Skin epidermis (tissue), 12 donors: ENCODE measurements around the gene OXCT2.
"Not testable (repeated sequence)": the region's sequence is repeated elsewhere in the genome, so short reads cannot be mapped to it uniquely, and the experiment has no call there.

Source experiments
- H3K27ac ChIP-seq, 21 experiments: fragments of 200-600 bp; sonication (generic) in 11 of 21; one replicate each; pipeline ENCODE4 v1.5.0; 2020; ENCODE audit warnings: mild to moderate bottlenecking in 3 of 21, inconsistent platforms in 2 of 21, moderate library complexity in 2 of 21
- H3K4me3 ChIP-seq, 7 experiments: fragments of 200-600 bp; sonication (generic) in 2 of 7; one replicate each; pipeline ENCODE4 v1.5.0; 2020; ENCODE audit warnings: inconsistent platforms in 2 of 7, mild to moderate bottlenecking in 2 of 7, moderate library complexity in 1 of 7

Gene OXCT2

GRCh38 chr1:39771022-39771532 is at the start of gene OXCT2:
Gene OXCT2 (minus strand): TSS chr1:39771348. CDS start chr1:39771255, 93 bp downstream.
- H3K4me3 ChIP-seq, result peak within 1 kb of the TSS in 1 of 7 experiments; percentile 10
- H3K27ac ChIP-seq, result not testable (repeated sequence)

GRCh38 chr1:39819091-39819812 is 48.1 kb upstream of the OXCT2 start:
- Histone ChIP-seq H3K4me3 (no peak overlapping the region), H3K27ac (peak overlapping the region in 1 of 21 experiments; percentile 4)

GRCh38 chr1:39818482-39818881 is 47.3 kb upstream of the OXCT2 start:
- peak overlapping the region in 3 of 21 experiments; percentile 4 to 52 (median 28) for H3K27ac ChIP-seq
- H3K4me3 ChIP-seq, result no peak overlapping the region

- Histone ChIP-seq H3K4me3 (peak overlapping the region in 1 of 7 experiments; percentile 12), H3K27ac (peak overlapping the region in 10 of 21 experiments; percentile 15 to 63 (median 30))
Observed at GRCh38 chr1:39817091-39817932, 46.2 kb upstream of the OXCT2 start.

- Histone ChIP-seq H3K4me3 (peak overlapping the region in 1 of 7 experiments; percentile 12), H3K27ac (peak overlapping the region in 3 of 21 experiments; percentile 18 to 63 (median 58))
Observed at GRCh38 chr1:39816415-39817090, 45.4 kb upstream of the OXCT2 start.

GRCh38 chr1:39812913-39813312 is 41.8 kb upstream of the OXCT2 start:
- H3K4me3 ChIP-seq, result no peak overlapping the region

GRCh38 chr1:39808784-39809517 is 37.8 kb upstream of the OXCT2 start:
- no peak overlapping the region for H3K27ac ChIP-seq
- no peak overlapping the region for H3K4me3 ChIP-seq

More at GRCh38 chr1:39812913-39813312, 41.8 kb upstream of the OXCT2 start:
- no peak overlapping the region for H3K27ac ChIP-seq

GRCh38 chr1:39805385-39805784 is 34.2 kb upstream of the OXCT2 start:
- Histone ChIP-seq H3K4me3 (no peak overlapping the region), H3K27ac (no peak overlapping the region)

- Histone ChIP-seq H3K27ac (no peak overlapping the region), H3K4me3 (no peak overlapping the region)
Observed at GRCh38 chr1:39802496-39803260, 31.5 kb upstream of the OXCT2 start.

- Histone ChIP-seq H3K4me3 (no peak overlapping the region), H3K27ac (no peak overlapping the region)
Observed at GRCh38 chr1:39800471-39800835, 29.3 kb upstream of the OXCT2 start.

GRCh38 chr1:39799770-39800470 is 28.8 kb upstream of the OXCT2 start:
- peak overlapping the region in 8 of 21 experiments; percentile 13 to 82 (median 72) for H3K27ac ChIP-seq
- H3K4me3 ChIP-seq, result peak overlapping the region in 2 of 7 experiments; percentile 11 to 26

GRCh38 chr1:39798859-39799769 is 28.0 kb upstream of the OXCT2 start:
- peak overlapping the region in 11 of 21 experiments; percentile 13 to 82 (median 65) for H3K27ac ChIP-seq

GRCh38 chr1:39795651-39796050 is 24.5 kb upstream of the OXCT2 start:
- no peak overlapping the region for H3K4me3 ChIP-seq
- H3K27ac ChIP-seq, result no peak overlapping the region

More at GRCh38 chr1:39798859-39799769, 28.0 kb upstream of the OXCT2 start:
- H3K4me3 ChIP-seq, result peak overlapping the region in 3 of 7 experiments; percentile 11 to 26 (median 18)

GRCh38 chr1:39791838-39792237 is 20.7 kb upstream of the OXCT2 start:
- H3K27ac ChIP-seq, result no peak overlapping the region
- no peak overlapping the region for H3K4me3 ChIP-seq

- peak overlapping the region in 6 of 7 experiments; percentile 33 to 59 (median 41) for H3K4me3 ChIP-seq
- H3K27ac ChIP-seq, result peak overlapping the region in 2 of 21 experiments; percentile 38 to 56
Observed at GRCh38 chr1:39789571-39790110, 18.5 kb upstream of the OXCT2 start.
